Neural cell (in vitro differentiated cells): Measurements from ENCODE around the gene SLC9A5.

Experiments used
- CTCF ChIP-seq: fragments of 450-650 bp; IDR thresholded peaks from 2 replicates; pipeline ENCODE4 v1.5.1; 2014; ENCODE audit warnings: antibody characterized with exemption, mild to moderate bottlenecking, moderate library complexity; ENCODE audit not compliant: poor library complexity, severe bottlenecking
- EZH2 ChIP-seq: fragments of 200-600, 300-800 bp; shearing (Covaris generic), sonication (generic); IDR thresholded peaks from 2 replicates; pipeline ENCODE4 v1.6.1; 2014; ENCODE audit warnings: antibody characterized with exemption, low read length, borderline replicate concordance, mild to moderate bottlenecking; ENCODE audit not compliant: insufficient read depth, poor library complexity, severe bottlenecking
- REST ChIP-seq: IDR thresholded peaks from 2 replicates; pipeline ENCODE4 v1.6.1; 2012; ENCODE audit warnings: borderline replicate concordance

GRCh38 chr16:67229906-67230808 lies 18.6 kb upstream of the SLC9A5 start:
- TF ChIP-seq REST (no peak), CTCF (no peak), EZH2 (no peak)
